ENCODE results near the gene VIPR1. TPM values are rescaled to one million over a fixed set of nuclear protein-coding genes. Genes with fewer than 3 reads are reported as not detected.
A peak's percentile ranks its signal among the peaks of the same experiment; 100 is the strongest.

VIPR1 gene
- total RNA-seq, 1 experiment from 2014 or later, result 19.2 TPM

GRCh38 chr3:42546691-42547213 lies 44.3 kb downstream of the VIPR1 start:
- intact Hi-C loops (cut with micrococcal nuclease; ENCODE audit: unreplicated experiment), result loop anchor here (2.0 to 10.0 kb wide), 2 partner anchors 92 to 316 kb away; no protein-coding TSS in a partner anchor
- Mint-ChIP-seq H3K4me1 (ENCODE audit: low read depth, unreplicated experiment) (no peaks in the 10 kb centered on the region), H3K4me3 (ENCODE audit: low read depth, unreplicated experiment) (no peak overlapping the region), H3K9me3 (ENCODE audit: low read depth, unreplicated experiment) (no peaks in the 10 kb centered on the region), H3K27ac (ENCODE audit: unreplicated experiment) (no peak overlapping the region), H3K36me3 (ENCODE audit: insufficient read depth, unreplicated experiment) (no peaks in the 10 kb centered on the region), H3K27me3 (ENCODE audit: unreplicated experiment) (no peaks in the 10 kb centered on the region)
- CTCF ChIA-PET, result interaction anchor here (1.0 kb wide), 1 partner anchor 317 kb away, joined by 4 read pairs; no protein-coding TSS in a partner anchor
- no peak for DNase-seq
- no peak for TF ChIP-seq CTCF (IDR thresholded peaks at IDR 0.05; ENCODE audit: unreplicated experiment)
- no TSS peak for BruUV-seq (replicated peaks)

GRCh38 chr3:42547401-42547945 lies 45.0 kb downstream of the VIPR1 start:
- Mint-ChIP-seq H3K9me3 (ENCODE audit: low read depth, unreplicated experiment) (no peaks in the 10 kb centered on the region), H3K36me3 (ENCODE audit: insufficient read depth, unreplicated experiment) (no peaks in the 10 kb centered on the region), H3K27ac (ENCODE audit: unreplicated experiment) (no peak overlapping the region), H3K4me3 (ENCODE audit: low read depth, unreplicated experiment) (no peak overlapping the region), H3K4me1 (ENCODE audit: low read depth, unreplicated experiment) (no peaks in the 10 kb centered on the region), H3K27me3 (ENCODE audit: unreplicated experiment) (no peaks in the 10 kb centered on the region)
- no TSS peak for BruUV-seq (replicated peaks)
- peak; percentile 76 for DNase-seq
- intact Hi-C loops (cut with micrococcal nuclease; ENCODE audit: unreplicated experiment), result loop anchor here (2.0 to 10.0 kb wide), 2 partner anchors 93 to 317 kb away; no protein-coding TSS in a partner anchor
- CTCF ChIA-PET, result interaction anchor here (1.0 kb wide), 1 partner anchor 318 kb away, joined by 4 read pairs; no protein-coding TSS in a partner anchor
- TF ChIP-seq CTCF (IDR thresholded peaks at IDR 0.05; ENCODE audit: unreplicated experiment), result peak; percentile 80

GRCh38 chr3:42549131-42549530 lies 46.7 kb downstream of the VIPR1 start:
- BruUV-seq (replicated peaks), result no TSS peak
- CTCF ChIA-PET, result interaction anchor here (0.9 kb wide), 1 partner anchor 47 kb away, joined by 3 read pairs; the partner anchor contains the start of gene VIPR1
- H3K4me3 Mint-ChIP-seq (ENCODE audit: low read depth, unreplicated experiment), result no peak overlapping the region
- no peaks in the 10 kb centered on the region for H3K9me3 Mint-ChIP-seq (ENCODE audit: low read depth, unreplicated experiment)
- intact Hi-C loops (cut with micrococcal nuclease; ENCODE audit: unreplicated experiment), result loop anchor here (10.0 kb wide), 1 partner anchor 94 kb away; no protein-coding TSS in a partner anchor
- no peaks in the 10 kb centered on the region for H3K36me3 Mint-ChIP-seq (ENCODE audit: insufficient read depth, unreplicated experiment)
- TF ChIP-seq CTCF (IDR thresholded peaks at IDR 0.05; ENCODE audit: unreplicated experiment), result no peak
- H3K27ac Mint-ChIP-seq (ENCODE audit: unreplicated experiment), result no peak overlapping the region
- no peaks in the 10 kb centered on the region for H3K27me3 Mint-ChIP-seq (ENCODE audit: unreplicated experiment)
- no peaks in the 10 kb centered on the region for H3K4me1 Mint-ChIP-seq (ENCODE audit: low read depth, unreplicated experiment)
- DNase-seq, result no peak

- no peak for TF ChIP-seq CTCF (IDR thresholded peaks at IDR 0.05; ENCODE audit: unreplicated experiment)
- Mint-ChIP-seq H3K9me3 (ENCODE audit: low read depth, unreplicated experiment) (no peaks in the 10 kb centered on the region), H3K4me1 (ENCODE audit: low read depth, unreplicated experiment) (no peaks in the 10 kb centered on the region), H3K27ac (ENCODE audit: unreplicated experiment) (no peak overlapping the region), H3K36me3 (ENCODE audit: insufficient read depth, unreplicated experiment) (peaks cover 7% of the 10 kb centered on the region), H3K27me3 (ENCODE audit: unreplicated experiment) (no peaks in the 10 kb centered on the region), H3K4me3 (ENCODE audit: low read depth, unreplicated experiment) (no peak overlapping the region)
- DNase-seq, result no peak
- BruUV-seq (replicated peaks), result no TSS peak
- intact Hi-C loops (cut with micrococcal nuclease; ENCODE audit: unreplicated experiment), result no loop called here
- CTCF ChIA-PET, result interaction anchor here (0.9 to 1.2 kb wide), 2 partner anchors 48 to 321 kb away, joined by 3 read pairs; partner anchors contain the start of gene VIPR1
These were observed 47.8 kb downstream of the VIPR1 start for GRCh38 chr3:42550250-42550649.
